HG02678 (cell line): Measurements from ENCODE around the gene NPM3.

ENCODE experiments used
- ATAC-seq: cut with Tn5 transposase; IDR thresholded peaks from one replicate; pipeline ENCODE4 v1.9.1; 2021; ENCODE audit warnings: mild to moderate bottlenecking, moderate library complexity; ENCODE audit not compliant: unreplicated experiment

The NPM3 gene, protein sequence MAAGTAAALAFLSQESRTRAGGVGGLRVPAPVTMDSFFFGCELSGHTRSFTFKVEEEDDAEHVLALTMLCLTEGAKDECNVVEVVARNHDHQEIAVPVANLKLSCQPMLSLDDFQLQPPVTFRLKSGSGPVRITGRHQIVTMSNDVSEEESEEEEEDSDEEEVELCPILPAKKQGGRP

DNA sequence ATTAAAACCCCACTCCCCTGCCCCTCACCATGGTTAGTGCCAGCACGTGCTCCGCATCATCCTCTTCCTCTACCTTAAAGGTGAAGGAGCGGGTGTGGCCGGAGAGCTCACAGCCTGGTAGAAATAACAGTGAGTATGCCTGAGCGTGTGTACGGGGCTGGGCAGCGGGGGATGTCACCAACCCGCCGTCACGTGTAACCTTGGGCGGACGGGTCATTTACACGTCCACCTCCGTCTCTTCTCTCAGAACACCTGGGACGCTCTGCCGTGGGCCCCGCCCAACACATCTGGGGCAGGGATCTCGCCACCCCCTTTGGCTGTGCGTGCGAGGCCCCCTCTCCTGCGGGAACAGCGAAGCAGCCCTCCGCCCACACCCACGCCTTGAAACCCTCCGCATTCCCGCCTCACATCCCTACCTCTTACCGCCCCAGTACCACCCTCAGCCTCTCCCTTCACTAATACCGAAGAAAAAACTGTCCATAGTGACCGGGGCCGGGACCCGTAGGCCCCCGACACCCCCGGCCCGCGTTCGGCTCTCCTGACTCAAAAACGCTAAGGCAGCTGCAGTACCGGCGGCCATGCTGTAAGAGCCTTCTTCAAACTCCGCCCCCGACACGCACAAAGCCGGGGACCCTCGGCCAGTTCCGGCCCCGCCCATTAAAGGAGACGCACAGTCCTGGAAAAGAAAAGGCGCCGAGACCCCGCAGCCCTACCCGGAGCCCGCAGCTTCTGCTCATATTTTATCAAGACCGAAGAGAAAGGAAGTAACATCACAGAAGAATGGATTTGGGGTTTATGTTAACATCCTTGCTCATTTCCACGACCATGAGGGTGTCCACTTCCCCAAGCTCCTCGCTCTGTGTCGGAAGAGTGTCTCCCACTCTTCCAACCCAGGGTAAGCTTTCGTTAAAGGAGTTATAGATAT lies at the start of gene NPM3:
Gene NPM3, minus strand, starts transcription at position 636 of the 925 bp plus-strand sequence. Its CDS starts 56 bp downstream, at position 580.
- peak; percentile 64 for ATAC-seq

DNA sequence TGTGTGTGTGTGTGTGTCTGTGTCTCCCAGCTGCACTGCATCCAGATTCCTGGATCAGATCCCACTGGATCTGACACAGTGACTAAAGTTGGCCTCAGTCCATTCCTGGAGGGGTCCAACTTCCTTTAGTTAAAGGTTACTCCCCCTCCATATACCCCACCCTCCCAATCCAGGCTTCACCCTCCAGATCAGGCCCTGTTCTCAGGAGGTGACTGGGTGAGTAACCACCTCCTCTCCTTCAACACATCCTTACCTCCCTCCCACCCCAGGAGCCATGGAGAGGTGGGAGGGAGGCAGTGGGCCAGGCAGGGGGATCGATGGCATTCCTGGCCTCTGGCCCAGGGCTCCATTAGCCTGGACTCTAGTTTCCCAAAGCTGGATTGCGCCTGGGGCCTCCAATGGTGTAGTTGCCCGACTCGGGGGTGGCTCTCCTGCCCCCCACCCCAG lies 49.1 kb upstream of the NPM3 start:
- ATAC-seq = no peak

DNA sequence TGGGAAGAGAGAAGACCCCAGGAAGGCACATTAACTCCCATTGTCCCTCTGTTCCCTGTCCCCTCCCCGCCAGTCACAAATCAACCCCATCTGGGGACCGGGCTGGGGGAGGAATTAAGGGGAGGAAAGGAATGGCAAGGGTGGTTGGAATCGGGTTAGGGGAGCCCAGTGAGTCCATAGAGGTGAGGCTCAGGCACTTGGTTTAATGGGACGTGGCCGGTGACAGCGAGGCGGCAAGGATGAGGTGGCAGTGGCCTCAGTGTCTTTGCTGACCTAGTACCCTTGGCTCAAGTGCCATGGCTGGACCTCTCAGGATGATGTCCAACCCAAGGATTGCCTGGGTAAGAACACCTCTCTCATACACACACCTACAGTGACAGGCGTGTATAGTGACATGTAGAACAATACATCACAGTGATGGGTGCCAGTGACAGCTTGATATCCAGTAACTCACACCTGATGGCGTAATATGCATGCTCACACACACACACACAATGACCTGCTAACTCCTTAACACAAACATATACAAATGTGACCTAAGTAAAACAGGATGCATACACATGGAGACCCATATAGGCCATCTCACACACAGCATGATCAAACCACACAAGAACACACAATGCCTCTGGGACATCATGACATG lies 48.0 kb upstream of the NPM3 start:
- no peak for ATAC-seq

DNA sequence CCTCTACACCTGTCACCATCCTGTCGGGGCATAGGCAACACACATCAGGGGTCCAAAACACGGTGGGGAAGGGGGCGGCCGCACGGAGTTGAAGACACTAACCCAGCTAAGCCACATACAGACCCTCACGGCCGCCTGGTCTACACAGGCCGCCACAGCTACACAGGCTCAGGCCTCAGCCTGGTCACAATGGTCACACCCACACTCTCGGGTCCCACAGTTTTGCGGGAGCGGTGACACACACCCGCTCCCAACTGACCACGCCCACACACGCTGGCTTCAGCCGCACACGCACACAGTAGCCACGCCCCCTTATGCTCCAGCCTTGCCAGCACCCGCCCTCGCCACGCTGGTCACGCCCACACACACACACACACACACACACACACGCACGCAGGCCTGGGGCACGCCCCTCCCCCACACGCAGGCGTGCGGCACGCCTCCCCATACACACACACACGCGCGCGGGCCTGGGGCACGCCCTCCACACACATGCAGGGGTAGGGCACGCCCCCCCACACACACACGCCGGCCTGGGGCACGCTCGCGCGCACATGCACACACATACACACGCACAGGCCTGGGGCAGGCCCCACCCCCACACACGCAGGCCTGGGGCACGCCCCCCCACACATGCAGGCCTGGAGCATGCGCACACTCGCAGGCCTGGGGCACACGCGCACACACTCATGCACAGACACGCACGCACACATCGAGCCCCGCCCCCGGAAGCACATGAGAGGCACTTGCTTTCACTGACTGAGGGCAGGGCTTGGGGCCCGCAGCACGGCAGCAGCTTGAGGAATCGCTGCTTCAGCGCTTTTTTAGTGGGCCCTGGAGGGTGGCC lies 47.3 kb upstream of the NPM3 start:
- peak; percentile 62 for ATAC-seq

DNA sequence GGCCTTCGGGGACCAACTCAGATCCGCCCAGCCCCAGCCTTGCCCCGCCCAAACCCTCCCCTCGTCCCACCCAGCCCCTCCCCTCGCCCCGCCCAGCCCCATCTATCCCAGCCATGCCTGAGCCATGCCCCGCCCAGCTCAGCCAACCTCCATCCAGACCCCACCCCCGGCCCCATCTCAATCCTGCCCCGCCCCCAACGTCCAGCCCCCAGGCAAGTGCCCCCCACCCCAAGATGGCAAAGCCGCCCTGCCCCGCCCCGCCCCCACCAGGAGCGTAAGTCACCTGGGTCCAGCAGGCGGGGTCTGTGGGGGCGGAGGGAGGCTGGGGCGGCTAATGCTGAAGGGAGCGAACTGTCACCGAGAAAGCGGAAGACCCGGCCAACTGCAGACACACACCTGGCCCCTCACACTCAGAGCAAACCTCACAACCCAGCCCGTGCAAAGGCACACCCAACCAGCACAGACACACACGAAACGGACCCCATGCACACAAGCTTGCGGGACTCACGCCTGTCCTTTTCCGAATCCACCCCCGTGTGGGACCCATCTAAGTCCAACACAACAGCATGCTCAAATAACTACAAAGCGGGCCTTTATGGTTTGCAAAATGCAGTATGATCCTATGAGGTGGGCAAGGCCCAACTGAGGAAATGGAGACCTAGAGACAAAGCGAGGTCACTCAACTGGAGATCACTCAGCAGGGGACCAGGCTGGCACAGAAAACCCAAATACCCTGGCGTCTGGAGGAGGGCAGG lies 46.5 kb upstream of the NPM3 start:
- no peak for ATAC-seq

DNA sequence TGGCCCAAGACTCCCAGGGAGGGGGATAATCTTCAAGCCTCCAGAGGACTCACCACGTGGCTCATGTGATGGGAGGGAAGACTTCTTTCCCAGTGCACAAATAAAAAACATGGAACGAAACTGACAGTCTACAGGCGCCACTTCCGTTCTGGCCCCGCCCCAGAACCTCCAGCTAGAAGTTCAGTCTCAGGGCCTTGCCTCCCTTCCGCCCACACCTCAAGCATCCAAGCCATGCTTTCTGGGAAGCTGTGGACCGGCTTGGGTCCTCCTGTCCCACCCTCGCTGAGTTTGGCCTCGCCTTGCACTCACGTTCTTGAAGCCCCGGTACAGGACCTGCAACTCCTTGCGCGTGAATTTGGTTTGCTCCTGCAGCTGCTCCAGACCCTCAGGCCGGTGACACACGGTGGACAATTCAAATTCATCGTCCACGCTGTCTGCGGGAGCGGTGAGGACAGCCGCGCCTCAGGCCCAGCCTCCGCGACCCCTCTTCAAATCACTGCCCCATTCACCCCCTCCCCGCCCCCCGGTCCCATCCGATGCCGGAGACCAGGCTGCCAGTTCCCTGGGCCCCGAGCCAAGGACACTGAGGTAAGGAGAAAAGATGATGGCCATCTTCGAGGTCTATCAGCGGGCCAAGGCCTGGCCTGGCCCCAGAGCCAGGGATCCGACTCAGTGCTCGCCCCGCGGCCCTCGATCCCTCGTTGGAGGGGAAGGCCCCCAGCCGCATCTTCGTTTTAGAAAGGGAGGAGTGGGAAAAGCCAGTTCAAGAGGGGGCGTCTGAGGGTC lies 45.7 kb upstream of the NPM3 start:
- ATAC-seq = no peak

DNA sequence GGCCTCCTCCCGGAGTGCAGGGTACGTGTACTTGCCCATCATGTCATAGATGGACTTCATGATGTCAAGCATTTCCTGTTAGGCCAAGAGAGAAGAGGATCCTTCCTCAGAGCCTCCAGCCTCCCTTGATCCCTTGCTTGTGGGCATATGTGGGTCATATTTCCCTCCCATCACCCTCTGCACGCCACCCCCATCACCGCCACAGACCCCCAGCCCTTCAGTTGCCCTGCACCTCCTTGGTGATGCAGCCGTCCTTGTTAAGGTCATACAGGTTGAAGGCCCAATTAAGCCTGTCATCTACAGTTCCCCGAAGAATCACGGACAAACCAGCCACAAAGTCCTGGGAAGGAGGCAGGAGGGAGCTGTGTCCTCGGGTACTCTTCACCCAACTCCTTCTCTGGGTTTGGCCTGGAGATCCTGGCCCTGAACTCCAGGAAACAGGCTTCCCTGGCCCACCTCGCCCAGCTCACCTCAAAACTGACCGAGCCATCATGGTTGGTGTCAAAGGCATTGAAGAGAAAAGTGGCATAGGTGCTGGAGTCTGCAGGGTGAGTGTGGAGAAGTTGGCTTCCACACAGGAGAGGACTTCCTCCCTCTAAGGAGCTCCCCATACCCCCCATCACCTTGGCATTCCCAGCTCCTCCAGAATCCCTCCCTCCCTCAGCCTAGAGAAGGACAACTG lies 44.8 kb upstream of the NPM3 start:
- no peak for ATAC-seq

DNA sequence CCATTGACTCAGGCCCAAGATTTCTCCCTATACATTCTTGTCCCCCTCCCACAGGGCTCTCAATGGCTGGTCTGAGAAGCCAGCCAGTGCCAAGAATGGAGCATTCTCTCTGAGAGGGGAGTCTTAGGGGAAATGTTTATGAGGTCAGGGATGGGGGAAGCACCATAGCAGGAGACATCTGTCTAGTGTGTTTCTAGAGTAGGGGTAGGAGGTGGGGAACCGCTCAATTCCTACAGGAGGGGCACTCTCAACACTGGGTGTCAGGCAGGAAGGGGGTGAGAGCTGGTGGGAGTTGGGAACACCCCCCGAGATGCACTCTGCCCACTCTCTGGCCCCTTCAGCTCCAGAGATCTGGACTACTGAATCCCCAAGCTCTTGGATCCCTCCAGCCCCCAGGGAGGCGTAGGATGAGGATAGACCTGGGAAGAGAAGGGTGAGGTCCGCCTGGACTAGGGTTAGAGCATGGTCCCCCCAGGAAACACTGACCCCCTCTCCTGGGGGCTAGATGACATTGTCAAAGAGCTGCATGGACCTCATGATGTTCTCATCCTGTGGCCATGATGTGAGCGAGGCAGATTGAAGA lies 43.7 kb upstream of the NPM3 start:
- ATAC-seq = no peak

DNA sequence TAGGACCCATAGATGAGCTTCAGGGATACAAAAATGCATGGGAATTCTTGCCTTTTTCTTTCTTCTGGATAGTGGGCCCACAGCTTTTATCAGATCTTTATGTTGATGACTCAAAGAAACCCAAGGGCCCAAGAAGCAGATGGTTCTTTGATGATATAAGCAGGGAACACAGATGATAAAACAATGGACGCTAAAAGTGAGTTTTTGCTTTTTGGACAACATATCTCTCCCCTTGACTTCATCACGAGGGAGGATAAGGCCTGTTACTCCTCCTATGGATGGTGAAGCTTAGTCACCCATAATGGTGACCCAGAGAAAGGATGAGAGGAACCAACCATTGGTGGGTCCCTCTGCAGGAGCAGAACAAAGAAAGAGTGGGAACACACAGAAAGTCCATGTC lies 41.5 kb upstream of the NPM3 start:
- ATAC-seq = no peak

DNA sequence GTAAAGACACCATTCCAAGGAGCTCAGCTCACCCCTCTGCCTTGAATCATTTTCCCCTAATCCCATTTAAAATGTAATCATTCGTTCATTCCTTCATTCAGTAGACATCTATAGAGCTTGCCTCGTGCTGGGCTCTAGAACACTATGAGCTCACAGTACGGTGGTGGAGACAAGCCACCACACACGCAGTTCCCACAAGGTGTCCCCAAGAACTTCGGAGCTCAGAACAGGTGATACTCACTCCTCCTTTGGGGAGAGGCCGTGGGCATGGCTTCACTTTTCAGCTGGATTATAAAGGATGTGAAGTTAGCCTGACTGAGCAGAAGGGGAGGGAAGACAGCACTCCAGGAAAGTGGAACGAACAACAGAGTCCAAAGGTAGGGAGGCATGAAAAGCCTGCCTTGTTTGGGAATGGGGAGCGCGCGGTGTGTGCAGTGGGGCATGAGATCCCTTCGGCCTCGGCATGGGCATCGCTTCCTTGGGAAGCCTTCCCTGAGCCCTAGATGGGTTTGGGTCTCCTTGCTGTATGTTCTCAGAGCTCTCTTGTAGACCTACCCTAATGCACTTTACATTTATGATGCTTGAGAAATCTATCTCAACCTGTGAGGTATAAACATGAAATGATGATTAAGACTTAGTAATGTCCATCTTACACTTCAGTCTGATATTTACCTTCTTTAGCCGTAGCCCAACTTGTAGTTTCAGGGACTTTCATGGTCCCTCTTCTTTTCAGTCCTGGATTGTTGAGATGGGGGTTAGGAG lies 35.8 kb upstream of the NPM3 start:
- ATAC-seq = peak; percentile 15

DNA sequence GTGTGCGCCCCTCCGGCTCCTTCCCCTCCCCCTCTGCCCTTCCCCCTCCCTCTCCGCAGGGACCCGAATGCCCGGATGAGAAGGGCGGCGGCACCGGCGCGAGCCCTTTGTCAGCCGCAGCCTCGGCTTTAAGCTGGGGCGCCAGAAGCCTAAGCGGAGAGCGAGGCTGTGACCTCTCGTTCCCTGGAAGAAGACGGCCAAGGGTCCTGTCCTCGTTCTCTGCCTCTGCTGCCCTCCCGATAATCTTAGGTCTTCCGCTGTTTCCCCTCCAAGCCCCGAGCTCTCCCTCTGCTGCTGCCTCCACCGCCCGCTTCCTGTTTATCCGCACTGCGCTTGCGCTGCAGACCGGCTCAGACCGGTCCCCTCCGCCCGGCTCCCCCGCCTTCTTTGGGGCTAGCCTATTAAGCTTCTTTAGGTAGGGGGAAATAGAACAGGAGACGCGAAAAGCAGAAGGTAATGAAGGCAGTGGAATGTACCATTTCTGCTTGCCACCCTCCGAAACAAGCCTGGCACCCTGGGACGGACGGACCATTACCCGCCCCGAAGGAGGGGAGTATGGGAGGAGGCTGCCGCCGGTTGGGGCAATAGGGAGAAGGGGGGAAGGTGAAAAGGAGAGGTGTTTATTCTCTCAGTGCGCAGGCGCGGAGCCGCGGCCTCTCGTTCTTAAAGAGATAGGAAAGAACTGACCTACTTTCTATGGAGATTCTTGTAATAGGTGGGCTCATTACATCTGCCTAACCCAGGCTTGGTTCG lies 35.0 kb upstream of the NPM3 start, which contains the start of gene OGA:
Gene OGA, minus strand, starts transcription at position 326 of the 753 bp plus-strand sequence. CDS start 422 bp downstream, outside the sequence.
- ATAC-seq = peak; percentile 86

DNA sequence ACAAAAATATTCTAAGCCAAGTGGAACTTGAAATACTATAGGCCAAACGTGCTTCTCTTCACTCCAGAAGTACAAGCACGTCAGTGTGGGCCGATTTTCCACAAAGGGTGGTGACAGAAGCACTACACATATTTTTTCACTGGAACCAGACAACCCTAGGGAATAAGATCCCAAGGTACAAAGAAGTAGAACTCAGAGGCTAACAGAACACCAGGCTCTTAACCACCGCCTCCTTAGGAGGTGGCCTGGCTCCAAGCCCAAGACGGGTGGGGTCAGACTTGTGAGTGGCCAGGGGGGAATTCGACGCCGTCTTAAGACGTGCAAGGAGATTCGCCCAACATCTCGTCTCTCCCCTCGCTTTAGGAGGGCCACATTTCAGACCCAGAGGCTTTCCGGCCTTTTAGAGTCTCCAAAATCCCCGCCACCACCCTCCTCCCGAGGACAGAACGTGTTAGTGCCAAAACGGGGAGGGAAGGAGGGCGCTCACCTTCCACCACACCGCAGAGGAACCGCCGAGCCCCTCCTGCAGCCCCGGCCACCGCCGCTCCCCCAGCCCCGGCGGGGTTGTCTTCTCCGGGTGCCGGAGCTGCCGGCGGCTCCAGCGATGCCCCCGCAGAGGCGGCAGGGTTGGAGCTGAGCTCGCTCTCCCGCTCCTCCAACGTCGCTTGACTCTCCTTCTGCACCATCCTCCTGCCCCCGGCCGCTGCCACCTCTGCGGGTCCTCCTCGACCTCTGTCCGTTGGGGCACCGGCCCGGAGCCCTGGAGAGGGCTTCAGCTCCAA lies 34.3 kb upstream of the NPM3 start:
- no peak for ATAC-seq

DNA sequence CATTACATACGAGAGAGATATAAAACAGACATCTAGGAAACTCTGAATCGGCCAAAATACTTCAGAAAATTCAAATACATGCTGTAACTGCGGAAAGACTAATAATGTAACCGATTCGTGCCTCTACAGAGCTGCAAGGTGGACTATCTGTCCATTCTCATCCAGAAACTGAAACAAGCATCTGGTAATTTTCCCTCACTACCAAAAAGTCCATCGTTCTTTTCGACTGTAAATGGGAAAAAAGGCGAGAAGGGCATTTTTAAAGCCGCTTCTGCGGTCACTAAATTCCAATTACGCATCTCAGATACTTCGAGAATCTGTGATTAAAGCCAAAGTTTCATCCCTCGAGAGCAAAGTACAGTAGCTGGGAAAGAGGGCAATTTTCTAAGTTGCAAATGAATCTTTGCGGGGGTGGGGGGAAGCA lies 33.7 kb upstream of the NPM3 start:
- no peak for ATAC-seq

DNA sequence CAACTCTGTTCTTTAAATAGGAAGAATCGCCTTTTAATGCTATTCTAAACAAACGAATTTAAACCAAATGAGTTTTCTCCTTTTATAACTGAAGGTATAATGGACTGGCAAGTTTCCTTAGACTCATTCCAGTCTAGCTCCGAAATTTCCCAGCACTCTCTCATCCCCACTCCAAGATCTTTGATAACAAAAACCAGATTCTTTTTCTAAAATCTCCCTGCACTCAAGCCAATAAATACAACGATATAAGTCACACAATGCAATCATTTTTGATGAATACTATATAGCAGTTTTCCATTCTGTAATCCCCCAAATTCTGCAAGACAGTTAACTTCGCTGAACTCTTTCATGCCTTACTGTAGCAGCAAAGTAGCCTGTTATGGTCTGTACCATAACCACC lies 33.1 kb upstream of the NPM3 start:
- no peak for ATAC-seq

DNA sequence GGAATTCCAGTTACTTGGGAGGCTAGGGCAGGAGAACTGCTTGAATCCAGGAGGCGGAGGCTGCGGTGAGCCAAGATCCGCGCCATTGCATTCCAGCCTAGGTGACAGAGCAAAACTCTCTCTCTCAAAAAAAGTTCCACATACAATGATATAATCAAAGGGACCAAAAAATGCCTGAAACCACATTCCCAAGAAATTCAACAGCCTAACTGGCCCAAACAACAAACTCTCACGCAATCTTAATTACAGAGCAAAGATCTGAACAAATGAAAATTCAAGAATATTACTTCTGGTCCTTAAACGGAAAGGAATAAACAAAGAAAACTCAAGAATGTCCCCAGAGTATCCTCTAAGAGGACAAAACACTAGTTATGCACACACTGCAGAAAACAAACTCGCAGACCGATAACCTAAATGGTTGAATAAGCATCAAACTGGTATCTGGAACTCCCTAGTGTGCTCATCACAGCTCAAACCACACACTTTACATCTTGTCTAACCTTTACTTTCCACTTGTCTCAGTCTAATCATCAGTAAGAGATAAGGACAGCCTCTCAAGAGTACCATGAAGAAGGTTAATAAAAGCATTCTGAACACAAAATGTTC lies 31.3 kb upstream of the NPM3 start:
- peak; percentile 29 for ATAC-seq

DNA sequence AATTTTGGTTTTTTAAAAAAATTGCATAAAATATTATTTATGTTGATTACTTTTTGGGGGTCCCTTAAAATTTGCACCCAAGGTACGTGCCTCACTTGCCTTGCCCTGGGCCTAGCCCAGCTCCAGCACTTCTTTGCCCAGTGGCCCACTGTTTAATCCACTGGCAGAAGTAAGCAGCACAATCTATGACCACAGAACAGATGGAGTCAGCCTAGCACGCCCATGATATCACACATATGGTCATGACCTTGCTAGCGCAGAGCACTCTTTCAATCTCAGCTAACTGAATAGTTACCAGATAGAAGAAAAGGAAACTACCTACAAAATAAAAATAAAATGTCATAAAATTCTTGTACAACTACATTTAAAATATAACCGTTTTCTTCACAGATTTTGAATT lies 29.4 kb upstream of the NPM3 start:
- ATAC-seq = no peak
